Measurements from ENCODE around the gene TRMT2A. TPM values are rescaled to one million over a fixed set of nuclear protein-coding genes. Genes with fewer than 3 reads are reported as not detected.

TRMT2A gene
- total and polyA plus RNA-seq, 2 of the 8 experiments (the other 6 are each of a cell fraction or from before 2014, with no cell fraction given), result 44.9 to 50.3 TPM

DNA sequence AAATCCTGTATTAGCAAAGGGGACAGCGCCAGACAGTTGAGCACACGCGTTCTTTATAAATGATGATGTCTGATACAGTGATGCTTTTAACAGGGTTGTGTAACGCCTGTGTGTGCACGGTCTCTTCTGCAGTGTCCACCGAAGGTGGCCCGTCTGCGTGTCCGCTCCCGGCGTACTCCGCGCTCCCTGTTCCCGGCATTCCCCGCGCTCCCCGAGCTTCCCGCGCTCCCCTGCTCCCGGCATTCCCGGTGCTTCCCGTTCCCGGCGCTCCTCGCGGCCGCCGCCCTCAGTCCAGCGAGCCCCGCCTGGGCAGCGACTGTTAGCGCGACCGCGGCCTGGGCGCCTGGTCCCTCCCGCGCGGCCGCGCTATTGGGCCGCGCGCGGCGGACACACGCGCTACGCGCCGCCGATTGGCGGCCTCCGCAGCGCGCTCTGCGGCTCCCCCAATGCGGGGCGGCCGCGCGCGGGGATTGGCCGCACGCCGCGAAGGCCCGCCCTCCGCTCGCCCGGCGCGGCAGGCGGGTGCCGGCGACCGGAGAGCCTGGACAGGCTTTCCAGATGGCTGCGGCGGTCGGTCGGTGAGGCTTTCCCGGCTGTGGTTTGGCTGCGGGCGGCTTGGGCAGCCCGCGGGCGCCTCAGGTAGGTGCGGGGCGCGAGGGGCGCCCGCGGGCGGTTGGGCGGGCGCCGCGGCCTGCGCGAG, 37.1 kb downstream of the TRMT2A start, which contains the start of gene DGCR8 (continued):
- TF ChIP-seq POLR2AphosphoS5 (IDR thresholded peaks at IDR 0.05; ENCODE audit: low read depth, low read length), result peak; percentile 89
- no peak for TF ChIP-seq SRF (IDR thresholded peaks at IDR 0.05; ENCODE audit: low read depth, low read length)
- no peak for TF ChIP-seq NANOG (IDR thresholded peaks at IDR 0.05; ENCODE audit: insufficient read depth, low read depth, low read length, poor library complexity, severe bottlenecking)
- no peak for TF ChIP-seq BRCA1 (IDR thresholded peaks at IDR 0.05; ENCODE audit: low read depth, low read length)
- TF ChIP-seq TEAD4 (IDR thresholded peaks at IDR 0.05; ENCODE audit: low read depth, low read length), result peak; percentile 79; the same call in 1 of the 2 replicates
- TF ChIP-seq TAF1 (IDR thresholded peaks at IDR 0.05; ENCODE audit: low read depth, low read length), result peak; percentile 93
- TF ChIP-seq, protein P1, sequence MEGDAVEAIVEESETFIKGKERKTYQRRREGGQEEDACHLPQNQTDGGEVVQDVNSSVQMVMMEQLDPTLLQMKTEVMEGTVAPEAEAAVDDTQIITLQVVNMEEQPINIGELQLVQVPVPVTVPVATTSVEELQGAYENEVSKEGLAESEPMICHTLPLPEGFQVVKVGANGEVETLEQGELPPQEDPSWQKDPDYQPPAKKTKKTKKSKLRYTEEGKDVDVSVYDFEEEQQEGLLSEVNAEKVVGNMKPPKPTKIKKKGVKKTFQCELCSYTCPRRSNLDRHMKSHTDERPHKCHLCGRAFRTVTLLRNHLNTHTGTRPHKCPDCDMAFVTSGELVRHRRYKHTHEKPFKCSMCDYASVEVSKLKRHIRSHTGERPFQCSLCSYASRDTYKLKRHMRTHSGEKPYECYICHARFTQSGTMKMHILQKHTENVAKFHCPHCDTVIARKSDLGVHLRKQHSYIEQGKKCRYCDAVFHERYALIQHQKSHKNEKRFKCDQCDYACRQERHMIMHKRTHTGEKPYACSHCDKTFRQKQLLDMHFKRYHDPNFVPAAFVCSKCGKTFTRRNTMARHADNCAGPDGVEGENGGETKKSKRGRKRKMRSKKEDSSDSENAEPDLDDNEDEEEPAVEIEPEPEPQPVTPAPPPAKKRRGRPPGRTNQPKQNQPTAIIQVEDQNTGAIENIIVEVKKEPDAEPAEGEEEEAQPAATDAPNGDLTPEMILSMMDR (IDR thresholded peaks at IDR 0.05; ENCODE audit: control extremely low read depth in 1 of 3, insufficient read depth in 1 of 3, low read depth in 1 of 3, low read length in 3 of 3), result 0 out of 4 replicates have a peak, but pooled peaks of 1 of the 3 experiments have one; percentile 3
- TF ChIP-seq SIN3A (conservative IDR thresholded peaks at IDR 0.05 in 1 of 2, IDR thresholded peaks at IDR 0.05 in 1 of 2; ENCODE audit: low read depth in 1 of 2, low read length in 2 of 2), result peak in 1 of 2 experiments; percentile 25; a peak in 1 of 4 replicates
